HG02981 (cell line): ENCODE data around the gene SFN.
A peak's percentile ranks its signal among the peaks of the same experiment; 100 is the strongest.
"Not testable (repeated sequence)": the region's sequence is repeated elsewhere in the genome, so short reads cannot be mapped to it uniquely, and the experiment has no call there.

Source experiments
- ATAC-seq: cut with Tn5 transposase; IDR thresholded peaks from one replicate; pipeline ENCODE4 v1.9.1; 2021; ENCODE audit warnings: mild to moderate bottlenecking, moderate library complexity; ENCODE audit not compliant: unreplicated experiment

The SFN gene

GRCh38 chr1:26838474-26839338 is 24.2 kb upstream of the SFN start:
- ATAC-seq: peak; percentile 89

DNA sequence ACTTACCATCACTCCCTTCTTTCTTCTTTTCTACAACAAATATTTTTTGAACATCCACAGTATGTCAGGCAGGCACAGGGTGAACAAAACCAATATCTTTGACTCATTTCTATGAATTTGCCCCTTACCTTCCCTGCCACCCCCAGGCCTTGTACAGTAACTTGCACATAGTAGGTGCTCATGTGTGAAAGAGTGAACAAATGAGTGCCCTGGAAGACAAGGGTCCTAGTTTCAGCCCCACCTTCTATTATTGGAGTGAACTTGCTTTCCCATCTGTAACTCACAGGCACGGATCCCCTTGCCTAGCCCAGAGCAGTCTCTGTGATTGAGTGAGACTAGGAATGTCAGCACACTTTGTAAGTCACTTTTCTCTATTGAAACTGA is 23.6 kb upstream of the SFN start:
- no peak for ATAC-seq

DNA sequence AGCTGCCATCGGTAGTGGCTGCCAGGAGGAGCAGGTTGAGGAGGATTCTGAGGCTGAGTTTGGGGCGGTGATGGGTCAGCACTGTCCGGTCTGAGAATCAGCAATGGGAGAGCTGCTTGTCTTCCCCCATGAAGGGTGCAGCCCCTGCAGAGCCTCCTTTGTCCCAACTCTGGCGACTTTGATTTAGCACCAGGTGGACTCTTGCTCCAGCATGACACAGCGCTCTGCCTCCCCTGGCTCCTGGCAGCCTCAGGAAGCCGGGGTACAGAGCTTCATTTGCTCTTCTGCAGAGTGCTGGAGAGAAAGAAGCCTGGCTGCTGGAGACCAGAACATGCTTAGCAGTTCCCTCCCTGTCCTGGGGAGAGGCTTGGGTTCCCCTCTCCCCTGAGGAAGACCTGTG is 23.2 kb upstream of the SFN start:
- ATAC-seq: no peak

GRCh38 chr1:26844424-26845196 is 18.3 kb upstream of the SFN start:
- no peak for ATAC-seq

- not testable (repeated sequence) for ATAC-seq
Measured at GRCh38 chr1:26847826-26848225, 15.1 kb upstream of the SFN start.

DNA sequence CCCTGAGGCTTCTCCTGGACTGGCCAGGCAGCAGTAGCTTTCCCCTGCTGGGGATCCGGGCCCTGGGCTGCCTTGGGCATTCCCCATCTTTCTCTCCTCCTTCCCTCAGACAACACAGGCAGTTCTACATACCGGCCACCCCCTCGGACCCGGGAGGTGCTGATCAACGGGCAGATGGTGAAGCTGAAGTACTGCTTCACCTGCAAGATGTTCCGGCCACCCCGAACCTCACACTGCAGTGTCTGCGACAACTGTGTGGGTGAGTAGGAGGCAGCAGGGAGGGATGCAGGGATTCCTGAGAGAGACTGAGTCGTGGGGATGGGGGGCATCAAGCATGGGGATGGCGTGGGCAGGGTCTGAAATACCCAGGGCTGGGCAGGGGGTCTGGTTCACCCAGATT is 14.4 kb upstream of the SFN start:
- no peak for ATAC-seq

GRCh38 chr1:26848941-26849774 is 13.8 kb upstream of the SFN start:
- ATAC-seq: no peak

GRCh38 chr1:26851106-26851684 is 11.8 kb upstream of the SFN start:
- no peak for ATAC-seq

DNA sequence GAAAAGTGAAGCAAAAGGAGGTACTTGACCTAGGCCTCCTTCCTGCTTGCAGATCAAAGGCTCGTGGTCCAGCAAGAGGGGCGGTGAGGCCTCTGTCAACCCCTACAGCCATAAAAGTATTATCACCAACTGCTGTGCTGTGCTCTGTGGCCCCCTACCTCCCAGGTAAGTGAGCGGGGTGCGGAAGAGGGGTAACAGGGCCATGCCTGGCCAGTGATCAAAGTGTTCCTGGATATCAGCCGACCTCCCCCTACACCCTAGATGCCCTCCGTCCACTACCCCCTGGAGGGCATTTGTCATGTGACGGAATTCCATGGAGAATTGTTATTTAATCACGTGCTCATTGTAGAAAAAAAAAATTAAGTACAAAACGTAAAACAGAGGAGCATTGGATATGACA is 10.2 kb upstream of the SFN start:
- ATAC-seq: no peak

DNA sequence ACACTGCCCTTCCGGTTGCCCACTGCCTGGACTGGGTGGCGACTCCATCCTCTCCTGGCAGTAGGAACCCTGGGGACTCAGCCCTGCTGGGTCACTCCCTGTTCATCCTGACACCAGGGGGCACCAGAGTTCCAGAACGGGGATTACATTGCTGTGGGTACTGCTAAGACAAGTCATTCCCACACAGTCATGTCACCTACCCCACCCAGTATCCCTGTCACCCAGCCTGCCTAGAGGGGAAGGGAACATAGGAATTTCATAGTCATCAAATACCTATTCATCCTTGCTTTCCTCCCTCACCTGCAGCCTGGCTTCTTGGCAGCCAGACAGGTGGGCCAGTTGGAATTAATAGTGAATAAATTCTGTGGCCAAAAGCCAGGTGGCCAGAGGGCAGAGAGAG is 9.8 kb upstream of the SFN start:
- no peak for ATAC-seq

DNA sequence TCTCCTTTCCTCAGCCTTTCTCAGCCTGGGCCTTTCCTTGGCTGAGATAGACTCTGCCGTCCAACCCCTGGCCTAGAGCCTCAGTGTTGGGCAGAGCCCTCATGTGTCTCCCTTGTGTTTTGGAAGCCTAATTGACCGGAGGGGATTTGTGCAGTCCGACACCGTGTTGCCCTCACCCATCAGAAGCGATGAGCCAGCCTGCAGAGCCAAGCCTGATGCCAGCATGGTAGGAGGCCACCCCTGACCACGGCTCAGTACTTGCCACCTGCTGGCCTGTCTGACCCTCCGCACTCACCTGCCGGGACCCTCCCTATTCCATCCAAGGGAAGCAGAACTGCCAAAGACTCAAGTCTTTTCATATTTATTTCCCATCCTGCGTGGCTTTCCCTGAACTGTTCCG is 9.3 kb upstream of the SFN start:
- ATAC-seq: no peak

GRCh38 chr1:26854906-26855305 is 8.0 kb upstream of the SFN start:
- ATAC-seq: no peak

GRCh38 chr1:26855636-26856035 is 7.3 kb upstream of the SFN start:
- no peak for ATAC-seq

- ATAC-seq: no peak
Measured at GRCh38 chr1:26856181-26856580, 6.8 kb upstream of the SFN start.

DNA sequence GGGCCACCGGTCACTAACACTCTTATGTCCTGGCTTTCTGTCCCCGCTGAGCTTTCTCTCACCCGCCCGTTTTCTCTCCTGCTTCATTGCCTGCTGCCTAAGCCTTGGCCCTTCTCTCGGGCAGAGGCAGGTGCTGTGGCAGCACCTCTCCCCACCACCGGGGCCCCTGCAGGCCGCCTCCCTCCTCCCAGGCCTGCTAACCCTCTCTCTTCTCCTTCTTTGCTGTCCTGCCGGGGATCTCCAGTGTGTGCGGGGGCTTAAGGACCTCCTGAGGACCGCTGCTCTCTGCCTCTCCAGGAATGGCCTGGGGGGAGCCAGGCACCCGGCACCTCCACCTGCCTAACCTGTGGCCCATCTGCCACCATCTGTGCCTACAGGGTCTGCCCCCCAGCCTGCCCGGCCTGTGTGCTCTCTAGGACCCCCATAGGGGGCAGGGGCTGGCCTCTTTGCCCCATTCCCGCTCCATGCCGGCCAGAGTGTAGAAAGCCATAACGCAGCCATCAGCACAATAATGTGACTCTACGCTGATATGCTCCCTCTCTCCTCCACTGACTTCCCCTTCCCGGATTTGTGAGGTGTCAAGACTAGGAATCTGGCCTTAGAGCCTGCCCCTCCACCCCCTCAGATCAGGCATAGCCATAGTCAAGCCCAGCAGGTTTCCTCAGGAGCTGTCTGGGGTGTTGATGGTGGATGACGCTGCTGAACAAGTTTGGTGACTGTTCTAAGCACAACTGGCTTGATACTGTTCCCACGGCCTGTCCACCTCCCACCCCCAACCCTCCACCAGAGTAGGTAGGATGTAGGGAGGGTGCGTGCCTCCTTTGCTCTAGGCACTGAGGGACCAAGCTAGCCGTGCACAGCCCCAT is 6.1 kb upstream of the SFN start:
- ATAC-seq: no peak

DNA sequence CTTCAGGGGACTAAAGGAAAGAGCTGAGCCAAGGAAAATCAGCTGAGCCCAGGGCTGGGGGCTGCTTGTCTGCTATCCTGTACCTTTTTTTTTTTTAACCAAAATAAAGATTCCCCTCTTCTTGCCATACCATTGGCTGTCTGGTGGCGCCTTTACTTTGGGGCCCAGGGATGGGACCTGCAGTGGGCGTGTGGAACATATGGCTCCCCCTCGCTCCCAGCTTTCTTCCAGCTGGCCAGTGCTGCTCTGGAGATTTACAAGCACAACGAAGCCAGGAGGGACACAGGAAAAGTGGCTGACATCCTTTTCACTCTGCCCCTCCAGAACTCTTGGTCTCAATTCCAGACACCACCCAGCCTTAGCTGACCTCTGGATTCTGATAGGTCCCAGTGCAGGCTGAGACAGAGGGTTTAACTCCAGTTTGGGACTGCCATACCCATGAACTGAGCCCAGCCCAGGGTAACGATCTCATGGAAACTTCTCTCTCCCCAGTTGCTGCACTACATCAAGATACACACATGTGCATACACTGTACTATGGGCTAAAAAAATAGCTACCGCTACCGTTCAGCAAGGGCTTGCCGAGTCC is 5.4 kb upstream of the SFN start:
- no peak for ATAC-seq

GRCh38 chr1:26858160-26858559 is 4.8 kb upstream of the SFN start:
- ATAC-seq: no peak

- no peak for ATAC-seq
Measured at GRCh38 chr1:26858891-26859640, 3.9 kb upstream of the SFN start.

DNA sequence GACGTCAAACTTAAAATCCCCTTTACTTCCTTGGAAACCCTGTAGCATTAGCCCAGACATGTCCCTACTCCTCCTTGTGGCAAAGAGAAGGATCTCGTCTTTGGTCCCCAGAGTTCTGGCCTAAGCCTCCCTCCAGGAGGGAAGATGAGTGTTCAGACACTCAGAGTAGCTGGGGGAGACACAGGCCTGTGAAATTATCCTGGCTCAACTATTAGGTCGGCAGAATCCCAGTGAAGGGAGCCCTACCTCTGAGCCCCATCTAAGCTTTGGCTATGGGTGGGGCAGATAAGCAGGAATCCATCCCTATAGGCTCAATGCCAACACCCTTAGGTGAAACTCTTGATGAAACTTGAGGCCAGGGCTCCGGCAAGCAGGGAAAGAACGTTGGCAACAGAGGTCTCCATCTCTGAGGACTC is 1.7 kb upstream of the SFN start:
- ATAC-seq: no peak
